PC-3 (cell line): ENCODE data around the gene SLC23A1. TPM values are rescaled to one million over a fixed set of nuclear protein-coding genes. Genes with fewer than 3 reads are reported as not detected.

Experiments
- ATAC-seq: fragments of 200-7000 bp; cut with Tn5 transposase; 2 replicates; pipeline ENCODE4 v1.9.1; 2020; ENCODE audit warnings: mild to moderate bottlenecking, moderate library complexity
- BruUV-seq: library from RNA; stranded (reverse); fragments of 400-500 nt; replicated peaks from 2 replicates; lab custom pipeline; 2021; lab: Mats Ljungman, UMichigan
- CTCF ChIA-PET: fragments of 300-600 bp; sonication (Branson Sonifier 250); formaldehyde crosslinking; loops from one replicate; lab custom pipeline; 2022; ENCODE audit warnings: antibody characterized with exemption; lab: Charles Lee
- POLR2A ChIA-PET: fragments of 300-600 bp; sonication (Branson Sonifier 250); formaldehyde crosslinking; loops from one replicate; lab custom pipeline; 2022; ENCODE audit warnings: antibody characterized with exemption; ENCODE audit not compliant: unreplicated experiment; lab: Charles Lee
- DNase-seq: peaks from one replicate; pipeline ENCODE4 v3.0.0-alpha.2; 2015
- H2AFZ ChIP-seq: fragments of 300-600 bp; sonication (generic); 2 replicates; pipeline ENCODE4 v1.6.0; 2016; ENCODE audit warnings: antibody characterized with exemption, low read length
- H3F3A ChIP-seq: fragments of 300-600 bp; sonication (generic); one replicate; pipeline ENCODE4 v1.6.0; 2017; ENCODE audit warnings: antibody characterized with exemption, low read length, control low read depth, mild to moderate bottlenecking; ENCODE audit not compliant: unreplicated experiment
- H3K27ac ChIP-seq: fragments of 300-600 bp; sonication (generic); 2 replicates; pipeline ENCODE4 v1.5.1; 2016; ENCODE audit warnings: mild to moderate bottlenecking, low read length
- H3K27me3 ChIP-seq: fragments of 300-600 bp; sonication (generic); 2 replicates; pipeline ENCODE4 v1.6.1; 2016; ENCODE audit warnings: low read length, mixed read lengths
- H3K36me3 ChIP-seq: fragments of 300-600 bp; sonication (generic); 2 replicates; pipeline ENCODE4 v1.6.1; 2016; ENCODE audit warnings: low read depth, mixed run types, low read length, mixed read lengths
- H3K4me1 ChIP-seq: fragments of 300-600 bp; sonication (generic); 2 replicates; pipeline ENCODE4 v1.5.1; 2016; ENCODE audit warnings: low read length; ENCODE audit not compliant: insufficient read depth
- H3K4me2 ChIP-seq: fragments of 300-600 bp; sonication (generic); 2 replicates; pipeline ENCODE4 v1.6.0; 2016; ENCODE audit warnings: low read length
- H3K4me3 ChIP-seq: fragments of 300-600 bp; sonication (generic); 2 replicates; pipeline ENCODE4 v1.5.1; 2016; ENCODE audit warnings: mild to moderate bottlenecking, low read length, mixed read lengths
- H3K79me2 ChIP-seq: fragments of 300-600 bp; sonication (generic); 2 replicates; pipeline ENCODE4 v1.6.1; 2017; ENCODE audit warnings: low read length, mixed read lengths
- H3K9ac ChIP-seq: fragments of 300-600 bp; sonication (generic); 2 replicates; pipeline ENCODE4 v1.6.0; 2016; ENCODE audit warnings: mild to moderate bottlenecking, low read length
- H3K9me2 ChIP-seq: fragments of 300-600 bp; sonication (generic); replicated peaks from 2 replicates; pipeline ENCODE4 v1.6.1; 2016; ENCODE audit warnings: mixed run types, low read length, mixed read lengths
- H3K9me3 ChIP-seq: fragments of 300-600 bp; sonication (generic); 2 replicates; pipeline ENCODE4 v1.6.1; 2016; ENCODE audit warnings: low read length, mixed read lengths
- H4K20me1 ChIP-seq: fragments of 300-600 bp; sonication (generic); 2 replicates; pipeline ENCODE4 v1.6.1; 2016; ENCODE audit warnings: low read length, mixed read lengths
- CTCF ChIP-seq: fragments of 300-600 bp; sonication (generic); conservative IDR thresholded peaks from 2 replicates; pipeline ENCODE4 v1.5.1; 2017; ENCODE audit warnings: antibody characterized with exemption, low read depth, mild to moderate bottlenecking, low read length
- EZH2 ChIP-seq: fragments of 300-600 bp; sonication (generic); IDR thresholded peaks from one replicate; pipeline ENCODE4 v1.6.1; 2017; ENCODE audit warnings: antibody characterized with exemption, mild to moderate bottlenecking, low read length; ENCODE audit not compliant: unreplicated experiment
- EZH2phosphoT487 ChIP-seq: fragments of 300-600 bp; sonication (generic); IDR thresholded peaks from 2 replicates; pipeline ENCODE4 v1.6.1; 2018; ENCODE audit warnings: mild to moderate bottlenecking, antibody characterized with exemption, low read length, borderline replicate concordance
- intact Hi-C: fragments of 100-400 bp; cut with micrococcal nuclease; formaldehyde crosslinking; loops from 2 replicates; pipeline ENCODE4 v1.9.0; 2023
- total RNA-seq: library from RNA; depleted of rRNA; stranded (reverse); fragments of >200 nt; gene quantifications from 2 replicates; pipeline ENCODE4 v1.2.3, GENCODE V29; 2014

The SLC23A1 gene
- total RNA-seq, 1 experiment from 2014 or later, result not detected

DNA sequence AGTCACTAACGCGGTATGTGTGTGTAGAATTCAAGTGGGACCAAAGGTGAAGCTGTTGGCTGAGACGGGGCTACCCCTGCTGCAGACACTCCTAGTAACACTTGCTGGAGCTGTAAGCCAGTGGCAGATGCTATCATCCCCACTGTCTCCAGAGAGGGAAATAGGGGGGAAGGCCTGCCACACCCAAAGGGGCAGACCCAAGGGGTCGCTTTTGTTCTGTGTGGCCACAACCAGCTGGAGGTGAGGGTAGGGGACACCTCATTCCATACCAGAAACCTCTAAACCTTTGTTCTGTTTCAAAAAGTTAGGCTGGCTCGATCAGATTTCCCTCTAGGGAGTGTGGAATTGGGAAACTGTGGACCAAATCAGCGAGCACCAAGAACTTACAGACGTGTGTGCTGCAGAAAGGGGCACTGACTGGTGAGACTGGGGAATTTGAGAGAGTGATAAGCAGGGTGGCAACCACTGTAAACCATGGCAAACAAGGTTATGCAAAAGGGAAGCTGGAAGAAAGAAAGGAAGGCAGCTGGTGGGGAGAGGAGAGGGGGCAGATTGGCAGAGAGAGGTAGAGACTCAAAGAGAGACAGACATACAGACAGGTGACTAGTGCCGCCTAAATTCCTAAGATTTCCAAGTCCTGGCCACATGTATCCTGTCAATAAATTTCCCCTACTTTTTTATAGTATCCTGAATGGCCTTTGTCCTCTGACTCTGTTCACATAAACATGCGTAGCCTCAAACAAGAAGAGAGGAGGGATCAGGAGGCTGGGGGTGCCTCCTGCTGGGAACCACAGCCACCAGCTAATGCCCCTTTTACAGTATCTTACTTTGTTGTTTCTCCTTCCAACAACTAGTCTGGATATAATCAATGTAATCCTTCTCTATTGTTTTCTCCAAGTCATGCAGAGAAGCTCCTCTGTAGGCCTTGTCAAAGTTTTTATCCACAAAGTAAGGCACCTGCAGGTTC lies 36.4 kb upstream of the SLC23A1 start:
- Histone ChIP-seq H3K27me3 (no peaks in the 10 kb centered on the region), H3K4me3 (no peak overlapping the region), H3F3A (no peaks in the 10 kb centered on the region), H3K4me1 (no peaks in the 10 kb centered on the region), H3K79me2 (no peaks in the 10 kb centered on the region), H3K27ac (no peak overlapping the region), H3K9me3 (no peaks in the 10 kb centered on the region), H4K20me1 (no peaks in the 10 kb centered on the region), H2AFZ (no peak overlapping the region), H3K4me2 (no peak overlapping the region), H3K9ac (no peak overlapping the region), H3K36me3 (no peaks in the 10 kb centered on the region), H3K9me2 (no peaks in the 10 kb centered on the region)
- ATAC-seq (no peak), DNase-seq (no peak)
- ChIA-PET CTCF (no interaction called here), POLR2A (no interaction called here)
- BruUV-seq, result no TSS peak
- intact Hi-C loops, result no loop called here
- no peak for TF ChIP-seq EZH2phosphoT487
- TF ChIP-seq EZH2, result no peak
- no peak for TF ChIP-seq CTCF

DNA sequence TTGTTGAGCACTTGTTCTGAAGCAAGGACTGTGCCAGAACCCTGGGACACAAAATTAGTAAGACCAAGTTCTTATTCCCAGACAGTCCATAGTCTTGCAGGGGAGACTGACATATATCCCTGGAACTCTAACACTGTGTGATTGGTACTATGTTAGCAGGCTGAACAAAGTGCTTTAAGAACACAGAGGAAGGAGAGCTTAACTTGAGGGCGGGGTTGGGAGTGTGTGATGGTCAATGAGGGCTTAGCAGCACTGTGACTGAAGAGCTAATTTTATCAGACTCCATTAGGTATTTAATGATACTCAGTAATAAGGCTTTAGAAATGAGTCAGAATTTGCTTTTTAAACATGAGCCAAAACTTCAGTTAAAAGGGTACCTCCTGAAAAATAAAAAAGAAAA lies 35.7 kb upstream of the SLC23A1 start:
- intact Hi-C loops, result no loop called here
- no peaks in the 10 kb centered on the region for H3K27me3 ChIP-seq
- no peaks in the 10 kb centered on the region for H3K36me3 ChIP-seq
- no peaks in the 10 kb centered on the region for H3K9me2 ChIP-seq
- POLR2A ChIA-PET, result no interaction called here
- H3K27ac ChIP-seq, result no peak overlapping the region
- no peaks in the 10 kb centered on the region for H3K4me1 ChIP-seq
- CTCF ChIA-PET, result no interaction called here
- H2AFZ ChIP-seq, result no peak overlapping the region
- H3K4me2 ChIP-seq, result no peak overlapping the region
- H4K20me1 ChIP-seq, result no peaks in the 10 kb centered on the region
- TF ChIP-seq CTCF, result no peak
- TF ChIP-seq EZH2, result no peak
- TF ChIP-seq EZH2phosphoT487, result no peak
- no peaks in the 10 kb centered on the region for H3K9me3 ChIP-seq
- no peak for DNase-seq
- no peak overlapping the region for H3K9ac ChIP-seq
- H3K4me3 ChIP-seq, result no peak overlapping the region
- no peak for ATAC-seq
- H3F3A ChIP-seq, result no peaks in the 10 kb centered on the region
- no peaks in the 10 kb centered on the region for H3K79me2 ChIP-seq
- no TSS peak for BruUV-seq

DNA sequence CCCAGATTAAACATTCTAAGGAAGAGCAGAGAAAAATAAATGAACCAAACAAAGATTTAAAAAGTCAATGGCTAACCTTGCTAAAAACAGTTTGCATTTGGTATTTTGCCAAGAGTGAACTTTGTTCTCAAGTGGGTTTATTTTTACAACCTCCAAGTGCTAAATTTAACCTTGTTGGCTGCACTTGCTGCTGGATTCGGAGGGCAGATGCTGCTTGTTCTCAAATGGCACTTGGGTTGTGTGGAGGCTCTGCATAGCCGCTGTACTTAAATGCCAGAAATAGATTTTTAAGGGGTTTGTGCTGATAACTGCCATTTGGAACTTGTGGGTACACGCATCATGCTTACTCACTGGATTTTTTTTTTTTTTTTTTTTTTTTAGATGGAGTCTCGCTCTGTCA lies 34.1 kb upstream of the SLC23A1 start:
- no peaks in the 10 kb centered on the region for H3K27me3 ChIP-seq
- DNase-seq (no peak), ATAC-seq (no peak)
- H3K4me3 ChIP-seq, result no peak overlapping the region
- H3K4me1 ChIP-seq, result no peaks in the 10 kb centered on the region
- H3K79me2 ChIP-seq, result no peaks in the 10 kb centered on the region
- no peak overlapping the region for H2AFZ ChIP-seq
- no peaks in the 10 kb centered on the region for H4K20me1 ChIP-seq
- no peaks in the 10 kb centered on the region for H3K36me3 ChIP-seq
- H3K9me3 ChIP-seq, result no peaks in the 10 kb centered on the region
- intact Hi-C loops, result no loop called here
- CTCF ChIA-PET, result no interaction called here
- no TSS peak for BruUV-seq
- no peak for TF ChIP-seq EZH2phosphoT487
- no peak for TF ChIP-seq EZH2
- no peak for TF ChIP-seq CTCF
- no peak overlapping the region for H3K27ac ChIP-seq
- H3K9me2 ChIP-seq, result no peaks in the 10 kb centered on the region
- H3F3A ChIP-seq, result no peaks in the 10 kb centered on the region
- no peak overlapping the region for H3K9ac ChIP-seq
- POLR2A ChIA-PET, result no interaction called here
- H3K4me2 ChIP-seq, result no peak overlapping the region
